GM23248 (cell line): ENCODE measurements around the gene FAM162A.

Source experiments
- EZH2 ChIP-seq: fragments of 200-600 bp; sonication (generic); IDR thresholded peaks from 2 replicates; pipeline ENCODE4 v1.6.1; 2018; ENCODE audit warnings: antibody characterized with exemption, mild to moderate bottlenecking; ENCODE audit not compliant: insufficient read depth, poor library complexity, severe bottlenecking
- EZH2phosphoT487 ChIP-seq: fragments of 200-600 bp; sonication (generic); IDR thresholded peaks from 2 replicates; pipeline ENCODE4 v1.6.1; 2018; ENCODE audit warnings: antibody characterized with exemption, moderate library complexity, mild to moderate bottlenecking, low read depth; ENCODE audit not compliant: insufficient read depth

DNA sequence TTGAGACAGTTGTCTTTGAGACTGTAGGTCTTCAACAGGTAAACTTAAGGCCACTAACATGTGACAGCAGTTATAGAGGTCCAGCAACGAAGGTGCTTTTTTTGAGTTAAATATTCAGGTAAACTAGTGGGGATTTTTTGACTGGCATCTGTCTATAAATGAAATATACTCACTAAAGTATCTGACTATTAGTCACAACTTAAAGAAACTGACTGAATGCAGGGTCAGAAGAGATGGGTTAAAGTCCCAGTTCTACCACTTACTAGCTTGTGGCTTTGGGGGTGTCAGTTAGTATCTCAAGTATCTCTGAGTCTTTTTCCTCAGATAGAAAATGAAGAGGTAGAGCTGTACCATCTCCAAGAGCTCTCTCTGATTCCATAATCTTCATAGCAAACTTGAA lies 18.9 kb upstream of the FAM162A start:
- no peak for TF ChIP-seq EZH2
- TF ChIP-seq EZH2phosphoT487 = no peak
